Left cardiac atrium (tissue), 4 donors: ENCODE measurements around the gene PRR7. TPM values are rescaled to one million over a fixed set of nuclear protein-coding genes. Genes with fewer than 3 reads are reported as not detected.

Experiments
- ATAC-seq, 2 donors: fragments of 200-7000 bp; cut with Tn5 transposase; one replicate each; pipeline ENCODE4 v1.9.1; 2020; ENCODE audit warnings: mild to moderate bottlenecking in 2 of 2, moderate library complexity in 2 of 2
- DNase-seq: peaks from one replicate; pipeline ENCODE4 v3.0.0-alpha.2; 2020
- intact Hi-C, 2 donors: fragments of 100-400 bp; cut with DNase I; formaldehyde crosslinking; loops; one replicate each; pipeline versions ENCODE4 v1.14.1 to v1.15.1; 2022 to 2023
- total RNA-seq, 2 donors: library from RNA; stranded (reverse); fragmentation: NEBNext Ultra II Directional; extraction: Animal tissue kit (Norgen Biotek cat#: 25700); gene quantifications; one replicate each; pipeline ENCODE4 v1.2.1, GENCODE V29; 2021
- donor health status: DM: no; HTN: yes; CAD: no.
- donor health status: DM: no; HTN: yes; CAD: no; lungs with severe emphysema.
- donor health status: DM: yes; HTN: yes; CAD: no.
- donor health status: Dilated cardiomyopathy.

PRR7 gene
- total RNA-seq, 2 donors from 2014 or later: 0.59 to 1.6 TPM

DNA sequence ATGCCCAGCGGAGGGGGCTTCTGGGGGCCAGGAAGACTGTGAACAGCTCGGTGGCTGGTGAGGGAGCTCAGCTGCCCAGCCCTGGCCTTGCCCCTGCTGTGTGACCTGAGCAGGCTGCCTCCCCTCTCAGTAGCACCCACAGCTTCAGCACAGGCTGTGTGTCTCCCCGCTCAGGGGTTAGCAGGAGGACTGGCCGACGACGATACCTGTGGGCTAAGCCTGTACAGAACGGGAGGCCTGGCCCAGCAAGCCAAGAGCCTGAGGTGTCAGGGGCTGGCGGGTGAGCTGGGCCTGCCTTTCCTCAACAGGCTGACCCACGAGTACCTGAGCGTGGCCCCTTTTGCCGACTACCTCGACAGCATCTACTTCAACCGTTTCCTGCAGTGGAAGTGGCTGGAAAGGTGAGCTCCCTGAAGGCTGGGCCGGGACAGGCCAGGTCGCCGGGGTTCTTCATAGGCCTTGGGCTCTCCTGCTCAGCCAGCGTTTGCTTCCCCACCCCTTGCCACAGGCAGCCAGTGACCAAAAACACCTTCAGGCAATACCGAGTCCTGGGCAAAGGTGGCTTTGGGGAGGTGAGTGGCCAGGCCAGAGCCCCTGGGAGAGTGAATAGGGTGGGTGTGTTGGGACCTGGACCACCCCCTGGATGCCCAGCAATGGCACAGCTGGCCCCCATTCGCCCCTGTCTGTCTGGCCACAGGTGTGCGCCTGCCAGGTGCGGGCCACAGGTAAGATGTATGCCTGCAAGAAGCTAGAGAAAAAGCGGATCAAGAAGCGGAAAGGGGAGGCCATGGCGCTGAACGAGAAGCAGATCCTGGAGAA is 13.6 kb upstream of the PRR7 start:
- no peak for ATAC-seq
- no peak for DNase-seq
- intact Hi-C loops: no loop called here

DNA sequence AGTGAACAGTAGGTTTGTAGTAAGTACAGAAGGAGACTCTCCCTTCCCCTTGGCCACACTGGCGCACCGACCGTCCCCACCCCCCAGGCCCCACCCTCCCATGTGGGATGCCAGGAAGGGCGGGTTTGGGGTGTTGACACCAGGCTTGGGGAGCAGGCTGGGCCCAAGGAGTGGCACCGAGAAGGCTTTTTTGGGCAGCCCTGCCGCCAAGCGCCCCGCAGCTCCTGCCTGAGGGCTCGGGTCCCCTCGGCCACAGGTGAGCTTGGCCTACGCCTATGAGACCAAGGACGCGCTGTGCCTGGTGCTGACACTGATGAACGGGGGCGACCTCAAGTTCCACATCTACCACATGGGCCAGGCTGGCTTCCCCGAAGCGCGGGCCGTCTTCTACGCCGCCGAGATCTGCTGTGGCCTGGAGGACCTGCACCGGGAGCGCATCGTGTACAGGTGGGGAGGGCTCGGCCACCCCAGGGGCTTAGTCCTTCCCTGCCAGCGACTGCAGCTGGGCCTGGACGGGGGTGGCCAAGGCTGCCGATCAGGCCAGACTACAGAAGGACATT is 12.9 kb upstream of the PRR7 start:
- no peak for DNase-seq
- no peak for ATAC-seq
- intact Hi-C loops: no loop called here

DNA sequence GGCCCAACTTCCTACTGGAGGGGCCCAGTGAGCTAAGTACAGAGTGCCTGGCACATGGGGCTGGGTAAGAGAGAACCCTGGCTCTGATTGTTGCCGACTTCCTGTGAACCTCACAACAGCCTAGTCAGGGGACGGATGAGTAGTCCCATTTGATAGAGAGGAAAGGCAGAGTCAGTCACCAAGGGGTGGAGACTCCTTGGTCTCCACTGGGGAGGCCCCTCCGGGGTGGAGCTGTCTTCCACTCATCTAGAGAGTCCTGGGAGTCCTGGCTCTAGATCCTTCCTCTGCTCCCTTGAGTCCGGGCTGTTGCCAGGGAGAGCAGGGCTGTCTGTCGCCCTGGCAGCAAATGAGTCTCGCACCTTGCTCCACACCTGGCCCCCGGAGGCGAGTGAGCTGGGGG is 12.2 kb upstream of the PRR7 start:
- intact Hi-C loops: no loop called here

DNA sequence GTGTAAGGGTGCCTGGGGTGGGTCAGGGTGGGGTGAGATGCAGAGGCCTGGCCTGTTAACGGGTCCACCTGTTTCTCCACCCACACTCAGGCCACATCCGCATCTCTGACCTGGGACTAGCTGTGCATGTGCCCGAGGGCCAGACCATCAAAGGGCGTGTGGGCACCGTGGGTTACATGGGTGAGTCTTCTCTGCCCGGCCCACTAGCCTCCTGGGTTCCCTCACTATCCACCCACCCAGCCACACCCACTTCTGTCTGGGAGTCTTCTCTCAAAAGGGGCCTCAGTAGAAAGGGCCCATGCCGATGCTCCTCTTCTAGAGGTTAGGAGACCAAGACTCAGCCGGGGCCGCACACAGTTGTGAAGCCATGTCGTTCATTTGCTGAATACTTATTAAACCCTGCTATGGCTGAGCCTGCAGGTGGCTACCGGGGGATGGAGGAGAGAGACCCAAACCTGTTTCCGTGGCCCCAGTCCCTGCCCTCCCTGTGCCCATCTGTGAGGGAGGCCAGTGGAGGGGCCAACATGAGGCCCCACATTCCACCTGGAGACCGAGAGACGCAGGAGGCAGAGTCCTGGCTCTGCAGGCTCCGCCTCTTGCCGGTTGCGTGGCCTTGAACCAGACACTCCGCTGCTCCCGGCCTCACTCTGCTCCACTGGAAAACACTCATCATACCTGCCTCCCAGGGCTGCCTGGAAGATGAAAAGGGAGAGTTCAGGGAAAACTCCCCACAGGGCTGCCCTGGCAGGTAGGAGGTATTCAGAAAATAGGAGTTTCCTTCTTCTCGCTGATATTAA is 11.5 kb upstream of the PRR7 start:
- intact Hi-C loops: no loop called here
- ATAC-seq (no peak), DNase-seq (no peak)

More for the DNA sequence above, 12.2 kb upstream of the PRR7 start:
- no peak for ATAC-seq
- DNase-seq: no peak

DNA sequence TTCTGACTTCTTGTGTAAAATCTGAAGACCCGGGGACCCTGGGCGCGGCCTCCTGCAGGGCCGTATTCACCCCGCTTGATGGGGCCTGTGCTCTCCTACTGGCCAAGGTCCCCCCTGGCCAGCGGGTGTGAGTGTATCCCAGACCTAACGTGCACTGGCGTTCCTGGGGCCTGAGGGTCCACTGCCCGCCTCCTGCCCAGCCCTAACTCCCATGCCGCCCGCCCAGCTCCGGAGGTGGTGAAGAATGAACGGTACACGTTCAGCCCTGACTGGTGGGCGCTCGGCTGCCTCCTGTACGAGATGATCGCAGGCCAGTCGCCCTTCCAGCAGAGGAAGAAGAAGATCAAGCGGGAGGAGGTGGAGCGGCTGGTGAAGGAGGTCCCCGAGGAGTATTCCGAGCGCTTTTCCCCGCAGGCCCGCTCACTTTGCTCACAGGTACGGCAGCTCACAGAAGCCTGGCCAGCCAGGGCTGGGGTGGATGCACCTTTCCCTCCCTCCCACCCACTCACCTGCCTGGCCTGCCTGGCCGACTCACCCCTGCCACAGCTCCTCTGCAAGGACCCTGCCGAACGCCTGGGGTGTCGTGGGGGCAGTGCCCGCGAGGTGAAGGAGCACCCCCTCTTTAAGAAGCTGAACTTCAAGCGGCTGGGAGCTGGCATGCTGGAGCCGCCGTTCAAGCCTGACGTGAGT is 10.6 kb upstream of the PRR7 start:
- no peak for DNase-seq

DNA sequence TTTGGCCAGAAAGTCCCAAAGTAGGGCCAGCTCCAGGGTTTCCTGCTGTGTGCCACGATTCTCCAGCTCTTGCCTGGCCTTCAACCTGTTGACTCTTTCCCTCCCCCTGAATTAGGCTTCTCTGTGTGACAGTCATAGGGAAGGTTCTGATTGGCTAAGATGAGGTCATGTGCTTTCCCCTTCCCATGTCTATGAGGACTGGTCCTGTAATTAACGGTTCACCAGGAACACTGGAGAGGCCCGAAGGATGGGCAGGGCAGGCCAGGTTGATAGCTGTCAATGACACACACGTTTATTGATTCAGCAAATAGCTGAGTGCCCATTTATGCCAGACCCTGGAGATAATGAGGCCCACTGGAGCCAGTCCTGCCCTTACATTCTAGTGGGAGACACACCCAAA is 9.0 kb upstream of the PRR7 start:
- DNase-seq (no peak), ATAC-seq (no peak)
- intact Hi-C loops: no loop called here

More for the DNA sequence above, 10.6 kb upstream of the PRR7 start:
- no peak for ATAC-seq
- intact Hi-C loops: no loop called here

DNA sequence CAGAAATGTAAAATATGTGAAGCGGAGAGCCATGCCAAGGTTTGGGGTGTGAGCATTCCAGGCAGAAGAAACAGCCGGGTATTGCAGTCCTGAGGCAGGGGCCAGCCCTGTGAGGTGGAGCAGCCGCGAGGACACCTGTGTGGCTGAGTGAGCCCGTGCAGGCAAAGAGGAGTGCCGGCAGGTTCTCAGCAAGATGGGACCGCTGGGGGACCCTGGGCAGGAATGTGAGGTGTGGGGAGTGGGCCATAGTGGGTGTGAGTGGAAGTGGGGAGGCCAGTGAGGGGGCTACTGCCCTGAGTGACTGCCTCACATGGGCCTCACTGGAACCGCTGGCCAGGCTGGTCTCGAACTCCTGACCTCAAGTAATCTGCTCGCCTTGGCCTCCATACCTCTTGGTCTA is 8.1 kb upstream of the PRR7 start:
- DNase-seq (no peak), ATAC-seq (no peak)
- intact Hi-C loops: no loop called here

DNA sequence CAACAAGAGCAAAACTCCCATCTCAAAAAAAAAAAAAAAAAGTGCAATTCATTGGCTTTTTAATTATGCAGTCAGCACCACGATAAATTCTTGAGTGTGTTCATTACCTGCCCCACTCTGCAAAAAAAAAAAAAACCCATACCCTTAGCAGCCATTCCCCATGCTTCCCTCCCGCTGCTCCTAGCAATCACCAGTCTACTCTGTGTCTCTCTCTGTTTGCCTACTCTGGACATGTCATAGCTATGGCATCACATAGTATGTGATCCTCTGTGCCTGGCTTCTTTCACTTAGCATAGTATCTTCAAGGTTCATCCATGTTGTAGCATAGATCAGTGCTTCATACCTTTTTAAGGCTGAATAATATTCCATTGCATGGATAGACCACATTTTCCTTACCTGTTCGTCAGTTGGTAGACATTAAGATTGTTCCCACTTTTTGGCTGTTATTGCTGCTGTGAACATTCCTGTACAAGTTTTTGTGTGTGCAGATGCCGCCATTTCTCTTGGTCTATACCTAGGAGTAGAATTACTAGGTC is 7.0 kb upstream of the PRR7 start:
- intact Hi-C loops: no loop called here
- ATAC-seq: no peak

DNA sequence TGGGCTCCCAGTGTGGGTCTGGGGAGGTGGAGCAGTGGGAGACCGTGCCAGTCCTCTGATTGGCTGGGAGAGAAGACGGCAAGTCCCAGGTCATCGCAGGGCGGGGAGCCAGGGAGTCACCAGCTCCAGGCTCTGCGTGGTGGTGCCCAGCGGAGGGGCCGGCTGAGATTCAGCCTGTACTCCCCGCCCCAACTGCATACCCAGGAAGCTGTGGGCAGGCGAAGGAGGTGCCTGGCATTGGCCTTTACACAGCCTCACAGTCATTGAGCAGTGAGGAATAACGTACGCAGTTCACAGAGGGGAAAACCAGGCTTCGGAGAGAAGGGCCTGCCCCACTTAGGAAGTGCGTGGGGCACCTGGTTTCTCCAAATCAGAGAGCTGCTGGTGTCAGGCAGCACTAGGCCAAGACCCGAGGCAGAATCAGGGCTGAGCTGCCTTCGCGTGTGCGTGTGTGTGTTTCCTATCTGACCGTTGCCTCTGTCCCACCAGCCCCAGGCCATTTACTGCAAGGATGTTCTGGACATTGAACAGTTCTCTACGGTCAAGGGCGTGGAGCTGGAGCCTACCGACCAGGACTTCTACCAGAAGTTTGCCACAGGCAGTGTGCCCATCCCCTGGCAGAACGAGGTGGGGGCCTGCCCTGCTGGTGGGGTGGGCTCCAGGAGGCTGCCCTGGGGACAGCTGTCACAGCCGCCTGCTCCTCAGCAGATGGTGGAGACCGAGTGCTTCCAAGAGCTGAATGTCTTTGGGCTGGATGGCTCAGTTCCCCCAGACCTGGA is 6.2 kb upstream of the PRR7 start:
- DNase-seq (no peak), ATAC-seq (no peak)
- intact Hi-C loops: no loop called here

More for the DNA sequence above, 7.0 kb upstream of the PRR7 start:
- no peak for DNase-seq

DNA sequence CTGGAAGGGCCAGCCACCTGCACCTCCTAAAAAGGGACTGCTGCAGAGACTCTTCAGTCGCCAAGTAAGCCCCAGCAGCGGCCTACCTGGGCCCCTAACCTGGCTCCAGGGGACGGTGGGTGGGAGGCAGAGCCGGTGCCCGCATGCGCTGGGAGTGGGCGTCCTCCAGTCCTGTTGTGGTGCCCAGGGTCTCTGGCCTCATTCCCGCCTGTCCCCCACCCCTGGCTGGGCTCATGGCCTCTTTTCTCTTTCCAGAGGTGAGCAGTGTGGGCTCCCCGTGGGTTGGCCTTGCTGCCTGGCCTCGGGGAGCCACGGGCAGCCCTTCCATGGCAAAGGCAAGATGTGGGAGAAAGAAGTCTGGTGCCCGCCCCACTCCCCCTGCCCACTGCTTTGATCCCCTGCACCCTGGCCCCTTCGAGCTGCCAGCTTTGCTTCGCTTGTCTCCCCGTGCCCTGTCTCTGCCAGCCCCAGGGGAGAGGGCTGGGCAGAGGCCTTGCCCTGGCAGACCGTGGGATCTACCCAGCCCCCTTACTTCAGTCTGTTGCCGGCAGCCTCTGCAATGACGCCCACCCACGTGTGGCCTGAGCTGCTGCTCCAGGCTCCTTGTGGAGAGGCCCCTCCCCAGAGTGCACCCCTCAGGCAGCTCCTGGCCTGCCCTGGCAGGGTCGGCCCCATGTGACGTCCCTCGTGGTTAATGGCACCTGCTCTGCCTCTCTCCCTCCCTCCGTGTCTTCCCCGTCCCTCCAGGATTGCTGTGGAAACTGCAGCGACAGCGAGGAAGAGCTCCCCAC is 5.4 kb upstream of the PRR7 start:
- ATAC-seq (no peak), DNase-seq (no peak)
- intact Hi-C loops: no loop called here

DNA sequence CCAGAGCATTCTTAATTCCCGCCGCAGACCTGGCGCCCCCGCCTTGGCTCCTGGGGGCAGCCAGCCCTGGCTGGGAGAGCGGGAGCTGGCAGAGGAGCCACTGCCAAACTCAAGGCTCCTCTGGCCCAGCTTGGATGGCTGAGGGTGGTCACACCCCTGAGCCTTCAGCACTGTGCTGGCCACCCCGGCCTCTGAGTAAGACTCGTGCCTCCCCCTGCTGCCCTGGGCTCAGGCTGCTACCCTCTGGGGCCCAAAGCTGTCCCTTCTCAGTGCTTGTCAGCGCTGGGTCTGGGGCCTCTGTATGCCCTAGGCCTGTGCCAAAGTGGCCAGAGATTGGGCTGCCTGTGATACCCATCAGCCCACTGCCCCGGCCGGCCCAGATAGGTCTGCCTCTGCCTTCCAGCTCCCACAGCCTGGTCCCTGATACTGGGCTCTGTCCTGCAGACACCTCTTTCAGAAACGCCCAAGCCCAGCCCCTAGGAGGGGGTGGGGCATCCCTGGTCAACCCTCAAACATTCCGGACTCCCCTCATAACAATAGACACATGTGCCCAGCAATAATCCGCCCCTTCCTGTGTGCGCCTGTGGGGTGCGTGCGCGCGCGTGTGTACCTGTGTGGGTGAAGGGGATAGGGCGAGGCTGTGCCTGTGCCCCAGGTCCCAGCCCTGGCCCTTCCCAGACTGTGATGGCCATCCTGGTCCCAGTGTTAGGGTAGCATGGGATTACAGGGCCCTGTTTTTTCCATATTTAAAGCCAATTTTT is 4.4 kb upstream of the PRR7 start:
- DNase-seq: no peak
- intact Hi-C loops: no loop called here

DNA sequence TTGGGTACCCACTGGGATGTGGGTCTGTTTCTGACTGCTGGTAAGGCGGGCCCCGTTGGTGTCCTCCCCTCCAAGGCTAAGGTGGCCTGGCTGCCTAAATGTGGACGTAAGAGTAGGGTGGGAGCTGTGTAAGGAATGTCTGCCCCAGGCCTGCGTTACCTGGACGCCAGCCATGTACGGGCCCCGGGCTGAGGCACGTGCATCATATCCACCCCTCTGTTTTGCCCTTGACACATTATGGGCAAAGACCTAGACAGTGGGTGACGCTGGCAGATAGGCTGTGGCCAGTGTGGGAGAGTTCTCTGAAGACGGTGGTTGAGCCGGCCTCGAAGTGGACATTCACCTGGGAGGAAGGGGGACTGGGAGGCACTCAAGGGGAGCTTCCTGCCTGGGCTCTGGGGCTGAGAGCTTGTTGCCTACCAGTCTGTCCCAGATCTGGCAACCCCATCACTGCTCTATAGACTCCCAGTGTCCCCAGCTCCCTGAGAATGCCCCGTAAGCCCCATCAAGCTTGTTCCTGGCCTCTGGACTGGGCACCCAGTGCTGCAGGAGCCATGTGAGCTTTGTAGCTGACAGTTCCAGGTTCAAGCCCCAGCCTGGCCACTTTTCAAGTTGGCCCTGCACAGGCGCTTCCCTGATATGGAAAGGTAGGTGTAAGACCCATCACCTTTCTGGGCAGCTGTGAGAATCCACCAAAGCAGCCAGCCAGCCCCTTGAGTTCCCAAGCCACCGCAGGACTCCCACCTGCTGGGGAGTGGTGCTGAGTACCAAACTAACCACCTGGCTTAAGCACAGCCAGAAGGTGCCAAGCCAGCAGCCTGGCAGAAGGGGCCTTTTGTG is 3.2 kb upstream of the PRR7 start:
- DNase-seq (no peak), ATAC-seq (no peak)
- intact Hi-C loops: no loop called here

More for the DNA sequence above, 4.4 kb upstream of the PRR7 start:
- ATAC-seq: no peak

DNA sequence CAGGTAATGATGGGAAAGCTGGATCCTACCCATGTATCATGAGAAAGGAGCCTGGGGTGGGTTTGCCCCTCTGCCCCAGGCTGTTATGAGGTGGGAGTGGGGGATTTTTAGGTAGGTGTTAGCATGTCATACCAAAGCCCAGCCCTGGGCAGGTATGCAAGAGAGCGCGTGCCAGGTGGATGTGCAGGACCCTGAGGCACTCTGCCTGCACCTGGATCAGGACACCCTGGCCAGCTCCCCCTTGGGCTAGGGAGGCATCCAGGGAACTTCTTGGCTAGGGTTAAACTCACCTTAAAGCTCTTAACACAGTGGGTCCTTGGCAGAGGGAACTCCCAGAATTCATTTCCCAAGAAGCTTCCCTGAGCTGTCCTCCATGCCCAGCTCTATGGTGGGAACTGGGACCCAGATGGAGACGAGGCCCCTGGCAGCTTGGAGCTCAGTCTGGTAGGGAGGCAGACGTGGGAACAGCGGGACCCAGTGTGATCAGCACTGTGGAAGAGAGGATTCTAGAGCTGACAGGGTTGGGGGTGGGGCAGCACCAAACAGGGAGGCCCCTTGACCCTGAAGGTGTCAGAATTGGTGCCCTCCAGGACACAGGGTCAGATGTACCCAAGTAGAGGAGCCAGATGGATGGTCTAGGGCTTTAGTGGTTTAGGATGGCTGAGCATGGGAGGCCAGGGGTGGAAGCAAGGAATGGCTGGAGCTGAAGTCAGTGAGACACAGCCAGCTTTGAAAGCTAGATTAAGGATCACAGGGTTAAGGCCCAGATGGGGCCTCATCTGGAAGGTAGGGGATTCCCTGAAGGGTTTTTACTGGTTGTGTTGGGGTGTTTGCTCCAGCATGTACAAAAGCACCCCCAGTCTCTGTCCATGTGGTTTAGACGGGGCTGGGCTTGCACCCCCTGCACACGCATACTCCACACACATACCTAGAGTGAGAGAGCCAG is 2.2 kb upstream of the PRR7 start:
- DNase-seq (no peak), ATAC-seq (no peak)
- intact Hi-C loops: no loop called here

DNA sequence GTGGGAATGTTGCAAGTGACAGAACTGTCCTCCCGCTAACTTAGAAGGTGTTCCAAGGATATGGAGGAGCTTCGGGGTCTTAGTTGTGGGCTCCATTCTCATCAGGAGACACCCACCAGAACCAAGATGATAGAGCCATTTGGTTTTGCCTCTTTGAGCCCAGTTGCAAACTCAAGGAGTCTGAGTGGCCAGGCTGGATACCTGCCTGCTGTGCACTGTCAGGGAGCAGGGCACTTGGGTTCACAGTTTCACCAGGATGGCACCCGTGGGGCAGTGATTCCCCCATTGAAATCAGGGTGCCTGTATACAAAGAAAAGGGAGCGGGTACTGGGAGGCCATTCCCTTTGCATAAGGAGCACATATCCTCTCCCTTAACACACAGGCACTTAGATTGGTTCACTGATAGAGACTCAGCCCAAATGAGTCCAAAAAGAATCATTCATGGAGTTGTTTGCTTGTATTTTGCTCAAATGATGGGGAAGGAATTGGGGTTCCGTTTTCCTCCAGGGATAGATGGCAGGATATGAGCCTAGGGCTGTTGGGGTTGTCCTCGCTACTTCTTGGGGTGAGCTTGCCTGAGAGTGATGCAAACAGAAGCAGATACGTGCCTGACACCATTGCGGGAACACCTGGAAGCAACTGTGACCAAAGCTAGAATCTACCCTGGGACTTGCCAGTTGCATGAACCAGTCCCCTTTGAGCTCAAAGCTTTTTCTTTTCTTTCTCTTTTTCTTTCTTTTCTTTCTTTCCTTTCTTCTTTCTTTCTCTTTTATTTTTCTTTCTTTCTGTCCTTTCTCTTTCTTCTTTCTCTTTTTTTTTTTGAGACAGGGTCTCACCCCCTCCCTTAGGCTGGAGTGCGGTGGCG is 1.3 kb upstream of the PRR7 start:
- no peak for DNase-seq
- ATAC-seq: no peak
- intact Hi-C loops: no loop called here

DNA sequence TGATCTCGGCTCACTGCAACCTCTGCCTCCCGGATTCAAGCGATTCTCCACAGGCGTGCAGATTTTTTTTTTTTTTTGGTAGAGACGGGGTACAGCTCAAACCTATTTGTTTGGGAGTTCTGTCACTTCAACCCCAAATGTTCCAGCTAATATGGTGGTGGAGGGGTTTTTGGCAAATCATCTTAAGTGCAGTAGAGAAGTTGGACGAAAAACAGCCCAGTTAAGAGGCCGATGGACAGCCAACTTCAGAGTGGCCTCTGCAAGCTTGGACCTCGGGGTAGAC is 756 bp upstream of the PRR7 start:
- ATAC-seq: no peak
- no peak for DNase-seq
- intact Hi-C loops: no loop called here
